ENCODE data around the gene LRRC7. TPM values are rescaled to one million over a fixed set of nuclear protein-coding genes. Genes with fewer than 3 reads are reported as not detected.

Gene LRRC7
- total RNA-seq, 1 experiment from 2014 or later = not detected

GRCh38 chr1:69700770-69701169 lies 133.0 kb downstream of the LRRC7 start:
- Histone ChIP-seq H3K27me3 (ENCODE audit: control insufficient read depth, insufficient read depth, low read length) (no peaks in the 10 kb centered on the region), H3K4me1 (ENCODE audit: control insufficient read depth, insufficient read depth, low read length) (no peaks in the 10 kb centered on the region), H3K4me3 (ENCODE audit: low read depth in 2 of 2, low read length in 2 of 2) (no peak overlapping the region), H3K9me3 (ENCODE audit: control insufficient read depth, insufficient read depth, low read depth, low read length) (no peaks in the 10 kb centered on the region), H3K36me3 (ENCODE audit: control insufficient read depth, insufficient read depth, low read length) (no peaks in the 10 kb centered on the region), H3K27ac (ENCODE audit: low read length) (no peak overlapping the region)
- no peak for DNase-seq (ENCODE audit: low read depth, low spot score)
- in situ Hi-C loops (cut with HindIII; ENCODE audit: low pct_unique_long_range_greater_than_20kb, low sequenced_read_pairs) (no loop called here), intact Hi-C loops (cut with micrococcal nuclease; ENCODE audit: unreplicated experiment) (no loop called here)
- ChIA-PET CTCF (no interaction called here), POLR2A (no interaction called here)
- ATAC-seq = no peak
- TF ChIP-seq REST (IDR thresholded peaks at IDR 0.05; ENCODE audit: insufficient read depth in 1 of 2, low read depth in 2 of 2, low read length in 1 of 2) = no peak
- peak; percentile 36 for TF ChIP-seq CTCF (IDR thresholded peaks at IDR 0.05)
- BruUV-seq (replicated peaks) = no TSS peak

GRCh38 chr1:69702085-69702484 lies 134.4 kb downstream of the LRRC7 start:
- CTCF ChIA-PET = no interaction called here
- DNase-seq (ENCODE audit: low read depth, low spot score) = no peak
- H3K4me1 ChIP-seq (ENCODE audit: control insufficient read depth, insufficient read depth, low read length) = no peaks in the 10 kb centered on the region
- no peaks in the 10 kb centered on the region for H3K9me3 ChIP-seq (ENCODE audit: control insufficient read depth, insufficient read depth, low read depth, low read length)
- BruUV-seq (replicated peaks) = no TSS peak
- no peaks in the 10 kb centered on the region for H3K36me3 ChIP-seq (ENCODE audit: control insufficient read depth, insufficient read depth, low read length)
- POLR2A ChIA-PET = no interaction called here
- in situ Hi-C loops (cut with HindIII; ENCODE audit: low pct_unique_long_range_greater_than_20kb, low sequenced_read_pairs) (no loop called here), intact Hi-C loops (cut with micrococcal nuclease; ENCODE audit: unreplicated experiment) (no loop called here)
- TF ChIP-seq REST (IDR thresholded peaks at IDR 0.05; ENCODE audit: insufficient read depth in 1 of 2, low read depth in 2 of 2, low read length in 1 of 2) (no peak), POLR2AphosphoS5 (IDR thresholded peaks at IDR 0.05; ENCODE audit: low read depth, low read length) (no peak), SIN3A (IDR thresholded peaks at IDR 0.05; ENCODE audit: borderline replicate concordance, insufficient read depth, low read depth, low read length) (no peak), TCF7L2 (IDR thresholded peaks at IDR 0.05; ENCODE audit: low read depth, low read length) (no peak), CTCF (IDR thresholded peaks at IDR 0.05) (no peak)
- no peaks in the 10 kb centered on the region for H3K27me3 ChIP-seq (ENCODE audit: control insufficient read depth, insufficient read depth, low read length)
- no peak overlapping the region for H3K27ac ChIP-seq (ENCODE audit: low read length)
- ATAC-seq = no peak
- no peak overlapping the region for H3K4me3 ChIP-seq (ENCODE audit: low read depth in 2 of 2, low read length in 2 of 2)

Measured in Panc1 (cell line).